Caco-2 (cell line): ENCODE measurements around the gene AHRR. TPM values are rescaled to one million over a fixed set of nuclear protein-coding genes. Genes with fewer than 3 reads are reported as not detected.

Experiments
- BruUV-seq: library from RNA; stranded (reverse); fragments of 400-500 nt; replicated peaks from 2 replicates; lab custom pipeline; 2021; lab: Mats Ljungman, UMichigan
- CTCF ChIA-PET: fragments of 300-600 bp; sonication (Branson Sonifier 250); formaldehyde crosslinking; loops from one replicate; lab custom pipeline; 2022; ENCODE audit warnings: antibody characterized with exemption; lab: Charles Lee
- POLR2A ChIA-PET: fragments of 300-600 bp; sonication (Branson Sonifier 250); formaldehyde crosslinking; loops from one replicate; lab custom pipeline; 2022; ENCODE audit warnings: antibody characterized with exemption; lab: Charles Lee
- DNase-seq, 2 experiments: peaks; one replicate each; pipeline versions ENCODE4 v3.0.0 to v3.0.0-alpha.2; 2020 to 2022
- H3K27me3 ChIP-seq: replicated peaks from 2 replicates; pipeline ENCODE4 v1.6.0; 2011; ENCODE audit warnings: low read length; ENCODE audit not compliant: control insufficient read depth, insufficient read depth
- H3K36me3 ChIP-seq: 2 replicates; pipeline ENCODE4 v1.5.1; 2011; ENCODE audit warnings: low read length; ENCODE audit not compliant: control insufficient read depth, insufficient read depth
- H3K4me1 ChIP-seq: fragments of 250-450 bp; sonication (Bioruptor Pico); 2 replicates; pipeline ENCODE4 v1.5.1; 2020; ENCODE audit warnings: mild to moderate bottlenecking
- H3K4me3 ChIP-seq: 2 replicates; pipeline ENCODE4 v1.5.1; 2011; ENCODE audit warnings: low read depth, mild to moderate bottlenecking, control low read depth, low read length
- H3K9me3 ChIP-seq: fragments of 250-450 bp; sonication (Bioruptor Pico); 2 replicates; pipeline ENCODE4 v1.5.1; 2020; ENCODE audit warnings: mild to moderate bottlenecking, moderate library complexity
- H3K27ac Mint-ChIP-seq: one replicate; pipeline ENCODE4 v1.8.0; 2022; ENCODE audit warnings: mixed read lengths; ENCODE audit not compliant: unreplicated experiment
- H3K27me3 Mint-ChIP-seq: one replicate; pipeline ENCODE4 v1.8.0; 2022; ENCODE audit warnings: mixed read lengths; ENCODE audit not compliant: insufficient read depth, unreplicated experiment
- H3K36me3 Mint-ChIP-seq: one replicate; pipeline ENCODE4 v1.8.0; 2022; ENCODE audit warnings: mild to moderate bottlenecking, mixed read lengths; ENCODE audit not compliant: insufficient read depth, unreplicated experiment
- H3K4me1 Mint-ChIP-seq: one replicate; pipeline ENCODE4 v1.8.0; 2022; ENCODE audit warnings: low read depth, mixed read lengths; ENCODE audit not compliant: unreplicated experiment
- H3K4me3 Mint-ChIP-seq: one replicate; pipeline ENCODE4 v1.8.0; 2022; ENCODE audit warnings: mild to moderate bottlenecking, moderate library complexity, mixed read lengths; ENCODE audit not compliant: unreplicated experiment
- H3K9me3 Mint-ChIP-seq: one replicate; pipeline ENCODE4 v1.8.0; 2022; ENCODE audit warnings: mixed read lengths; ENCODE audit not compliant: unreplicated experiment
- intact Hi-C: fragments of 100-400 bp; cut with micrococcal nuclease; formaldehyde crosslinking; loops from one replicate; pipeline ENCODE4 v1.10.0; 2022; ENCODE audit not compliant: unreplicated experiment
- total RNA-seq: library from RNA; stranded (reverse); gene quantifications from 2 replicates; pipeline ENCODE4 v1.2.3, GENCODE V29; 2022
- TF ChIP-seq, protein P1 (sequence below), 2 experiments: fragments of 200-600 bp in 1 of 2; IDR thresholded peaks; 1 replicate in 1 of 2; 2 replicates in 1 of 2; pipeline versions ENCODE4 v1.5.1 to v1.8.0; 2011 to 2022; ENCODE audit warnings: antibody characterized with exemption in 1 of 2, control low read depth in 1 of 2, inconsistent platforms in 1 of 2, low read depth in 1 of 2, low read length in 1 of 2, mild to moderate bottlenecking in 1 of 2, moderate library complexity in 1 of 2; ENCODE audit not compliant: insufficient read depth in 1 of 2, severe bottlenecking in 1 of 2, unreplicated experiment in 1 of 2

AHRR gene
- total RNA-seq, 1 experiment from 2014 or later: 1.1 TPM

DNA sequence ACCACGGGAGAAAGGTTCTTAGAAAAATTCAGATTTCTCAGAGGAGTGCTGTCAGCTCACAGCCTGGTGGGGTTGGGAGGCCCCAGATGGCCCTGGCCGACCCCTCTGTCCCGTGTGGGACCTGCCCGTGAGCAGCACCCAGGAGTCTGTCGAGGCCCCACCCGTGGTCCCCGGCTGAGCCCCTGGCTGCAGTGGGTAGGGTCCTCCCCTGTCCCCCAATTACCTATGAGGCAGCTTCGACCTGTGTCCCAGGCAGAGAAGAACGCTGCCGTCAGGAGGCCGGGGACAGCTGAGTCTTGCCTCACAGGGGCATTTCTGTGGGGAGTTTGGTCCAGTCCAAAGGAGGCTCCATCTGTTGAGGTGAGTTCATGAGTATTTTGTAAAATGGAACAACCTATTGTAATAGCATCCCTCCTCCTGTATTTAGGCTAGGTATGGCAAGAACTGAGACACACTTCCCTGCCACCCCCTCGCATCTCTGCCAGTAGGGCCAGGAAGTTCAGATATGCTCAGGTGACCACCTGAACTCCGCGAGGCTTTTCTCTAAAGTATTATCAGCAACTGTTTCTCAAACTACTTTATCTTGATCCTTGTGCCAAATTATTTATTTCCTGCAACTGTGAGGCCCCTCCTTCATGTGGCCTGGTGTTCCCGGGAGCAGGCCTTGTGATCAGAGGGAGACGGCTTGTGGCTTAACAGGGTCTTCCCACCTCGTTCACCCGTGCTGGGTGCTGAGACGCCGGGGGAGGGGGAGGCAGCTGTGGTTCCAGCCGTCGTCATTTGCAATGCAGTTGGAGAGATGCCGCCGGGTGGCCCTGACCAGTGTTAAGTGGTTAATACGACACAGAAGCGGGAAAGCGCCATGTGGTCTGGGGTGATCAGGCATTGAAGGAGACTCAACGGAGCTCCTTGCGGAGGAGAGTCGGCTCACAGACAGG is 1.7 kb downstream of the AHRR start:
- Mint-ChIP-seq H3K4me3 (no peak overlapping the region), H3K27me3 (peaks cover 8% of the 10 kb centered on the region), H3K36me3 (peaks cover 7% of the 10 kb centered on the region), H3K27ac (no peak overlapping the region), H3K4me1 (no peaks in the 10 kb centered on the region), H3K9me3 (no peaks in the 10 kb centered on the region)
- ChIA-PET POLR2A (no interaction called here), CTCF (no interaction called here)
- no peaks in the 10 kb centered on the region for H3K36me3 ChIP-seq
- intact Hi-C loops: no loop called here
- no peak overlapping the region for H3K4me3 ChIP-seq
- DNase-seq: no peak
- H3K9me3 ChIP-seq: no peaks in the 10 kb centered on the region
- TF ChIP-seq, protein P1, sequence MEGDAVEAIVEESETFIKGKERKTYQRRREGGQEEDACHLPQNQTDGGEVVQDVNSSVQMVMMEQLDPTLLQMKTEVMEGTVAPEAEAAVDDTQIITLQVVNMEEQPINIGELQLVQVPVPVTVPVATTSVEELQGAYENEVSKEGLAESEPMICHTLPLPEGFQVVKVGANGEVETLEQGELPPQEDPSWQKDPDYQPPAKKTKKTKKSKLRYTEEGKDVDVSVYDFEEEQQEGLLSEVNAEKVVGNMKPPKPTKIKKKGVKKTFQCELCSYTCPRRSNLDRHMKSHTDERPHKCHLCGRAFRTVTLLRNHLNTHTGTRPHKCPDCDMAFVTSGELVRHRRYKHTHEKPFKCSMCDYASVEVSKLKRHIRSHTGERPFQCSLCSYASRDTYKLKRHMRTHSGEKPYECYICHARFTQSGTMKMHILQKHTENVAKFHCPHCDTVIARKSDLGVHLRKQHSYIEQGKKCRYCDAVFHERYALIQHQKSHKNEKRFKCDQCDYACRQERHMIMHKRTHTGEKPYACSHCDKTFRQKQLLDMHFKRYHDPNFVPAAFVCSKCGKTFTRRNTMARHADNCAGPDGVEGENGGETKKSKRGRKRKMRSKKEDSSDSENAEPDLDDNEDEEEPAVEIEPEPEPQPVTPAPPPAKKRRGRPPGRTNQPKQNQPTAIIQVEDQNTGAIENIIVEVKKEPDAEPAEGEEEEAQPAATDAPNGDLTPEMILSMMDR (IDR thresholded peaks at IDR 0.05; ENCODE audit: insufficient read depth in 1 of 2, low read depth in 1 of 2, low read length in 1 of 2, severe bottlenecking in 1 of 2, unreplicated experiment in 1 of 2): no peak
- H3K27me3 ChIP-seq: no peaks in the 10 kb centered on the region
- H3K4me1 ChIP-seq: 0 out of 2 replicates have a peak, but pooled peaks cover 4% of the 10 kb centered on the region
- no TSS peak for BruUV-seq

DNA sequence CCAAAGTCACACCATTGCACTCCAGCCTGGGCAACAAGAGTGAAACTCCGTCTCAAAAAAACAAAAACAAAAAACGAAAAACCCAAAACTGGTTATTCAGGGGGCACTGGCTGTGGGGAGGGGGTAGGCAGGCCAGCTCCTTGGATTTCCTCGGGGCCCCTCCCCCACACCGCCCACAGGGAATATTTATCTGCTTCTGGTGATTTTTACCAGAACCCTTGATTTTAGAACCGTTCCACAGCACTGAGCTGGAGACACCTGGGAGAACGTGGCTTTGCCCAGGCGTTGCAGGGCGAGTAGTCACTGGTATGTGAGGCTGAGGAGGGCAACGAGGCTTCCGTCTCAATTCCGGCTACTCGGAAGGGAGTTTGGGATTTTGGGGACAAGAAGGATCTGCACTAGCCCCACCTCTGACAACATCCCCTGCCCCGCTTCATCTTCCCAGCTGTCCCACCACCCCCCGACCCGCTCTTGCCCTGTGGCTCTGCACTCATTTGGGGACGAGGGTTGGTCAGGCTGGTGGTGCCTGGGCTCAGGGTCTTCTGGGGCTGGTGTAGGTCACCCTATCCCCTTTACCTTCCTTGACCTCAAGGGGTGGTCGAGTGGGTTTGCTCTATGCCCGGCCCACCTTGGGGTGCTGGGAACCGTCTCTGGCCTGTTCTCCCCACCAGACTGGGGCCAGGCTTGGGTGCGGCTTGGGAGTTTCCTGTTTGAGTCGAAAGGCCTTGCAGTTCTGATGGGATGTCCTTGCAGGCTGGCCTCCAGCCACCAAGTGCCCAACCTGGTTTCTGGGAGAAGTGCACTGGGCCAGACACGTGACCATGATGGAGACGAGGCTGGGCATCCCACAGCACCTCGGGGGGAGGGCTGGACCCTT is 3.5 kb downstream of the AHRR start:
- Mint-ChIP-seq H3K36me3 (peaks cover 7% of the 10 kb centered on the region), H3K9me3 (no peaks in the 10 kb centered on the region), H3K27me3 (peaks cover 5% of the 10 kb centered on the region), H3K4me3 (no peak overlapping the region), H3K4me1 (no peaks in the 10 kb centered on the region), H3K27ac (no peak overlapping the region)
- ChIA-PET CTCF (no interaction called here), POLR2A (no interaction called here)
- BruUV-seq: no TSS peak
- no peaks in the 10 kb centered on the region for H3K9me3 ChIP-seq
- H3K4me1 ChIP-seq: 0 out of 2 replicates have a peak, but pooled peaks cover 4% of the 10 kb centered on the region
- TF ChIP-seq, protein P1 (IDR thresholded peaks at IDR 0.05; ENCODE audit: insufficient read depth in 1 of 2, low read depth in 1 of 2, low read length in 1 of 2, severe bottlenecking in 1 of 2, unreplicated experiment in 1 of 2): no peak
- no peak for DNase-seq
- no peaks in the 10 kb centered on the region for H3K27me3 ChIP-seq
- intact Hi-C loops: no loop called here
- H3K4me3 ChIP-seq: no peak overlapping the region
- H3K36me3 ChIP-seq: no peaks in the 10 kb centered on the region

DNA sequence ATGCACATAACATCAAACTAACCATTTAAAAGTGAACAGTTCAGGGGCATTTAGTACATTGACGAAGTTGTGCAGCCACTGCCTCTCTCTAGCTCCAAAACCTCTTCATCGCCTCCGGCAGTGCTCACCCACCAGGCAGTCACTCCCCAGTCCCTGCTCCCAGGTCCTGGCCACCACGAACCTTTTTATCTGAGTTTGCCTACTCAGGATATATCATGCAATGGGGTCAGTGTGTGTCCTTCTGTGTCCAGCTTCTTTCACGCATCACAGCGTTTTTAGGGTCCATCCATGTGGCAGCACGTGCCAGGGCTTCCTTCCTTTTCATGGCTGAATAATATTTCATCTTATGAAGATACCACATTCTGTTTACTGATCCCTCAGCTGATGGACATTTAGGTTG is 4.6 kb downstream of the AHRR start:
- H3K27me3 Mint-ChIP-seq: no peaks in the 10 kb centered on the region
- POLR2A ChIA-PET: no interaction called here
- H3K9me3 Mint-ChIP-seq: no peaks in the 10 kb centered on the region
- no peak overlapping the region for H3K27ac Mint-ChIP-seq
- TF ChIP-seq, protein P1 (IDR thresholded peaks at IDR 0.05; ENCODE audit: insufficient read depth in 1 of 2, low read depth in 1 of 2, low read length in 1 of 2, severe bottlenecking in 1 of 2, unreplicated experiment in 1 of 2): no peak
- intact Hi-C loops: no loop called here
- no peak overlapping the region for H3K4me3 Mint-ChIP-seq
- Histone ChIP-seq H3K27me3 (no peaks in the 10 kb centered on the region), H3K4me3 (no peak overlapping the region), H3K4me1 (0 out of 2 replicates have a peak, but pooled peaks cover 4% of the 10 kb centered on the region), H3K36me3 (no peaks in the 10 kb centered on the region), H3K9me3 (no peaks in the 10 kb centered on the region)
- H3K36me3 Mint-ChIP-seq: no peaks in the 10 kb centered on the region
- no peaks in the 10 kb centered on the region for H3K4me1 Mint-ChIP-seq
- BruUV-seq: no TSS peak
- CTCF ChIA-PET: no interaction called here
- DNase-seq: no peak
